Limb (tissue), 2 donors: ENCODE measurements around the gene NSMCE1.

Experiments
- DNase-seq, 2 donors: peaks; one replicate each; pipeline ENCODE4 v3.0.0-alpha.2; 2016; ENCODE audit errors: extremely low spot score in 2 of 2

The NSMCE1 gene

GRCh38 chr16:27268376-27269299 lies at the start of gene NSMCE1:
NSMCE1 (minus strand) TSS chr16:27268772; CDS start chr16:27257570, 11,202 bp downstream.
- peak; percentile 96 to 98 for DNase-seq

GRCh38 chr16:27317738-27318391 lies 49.3 kb upstream of the NSMCE1 start:
- DNase-seq, result no peak

DNA sequence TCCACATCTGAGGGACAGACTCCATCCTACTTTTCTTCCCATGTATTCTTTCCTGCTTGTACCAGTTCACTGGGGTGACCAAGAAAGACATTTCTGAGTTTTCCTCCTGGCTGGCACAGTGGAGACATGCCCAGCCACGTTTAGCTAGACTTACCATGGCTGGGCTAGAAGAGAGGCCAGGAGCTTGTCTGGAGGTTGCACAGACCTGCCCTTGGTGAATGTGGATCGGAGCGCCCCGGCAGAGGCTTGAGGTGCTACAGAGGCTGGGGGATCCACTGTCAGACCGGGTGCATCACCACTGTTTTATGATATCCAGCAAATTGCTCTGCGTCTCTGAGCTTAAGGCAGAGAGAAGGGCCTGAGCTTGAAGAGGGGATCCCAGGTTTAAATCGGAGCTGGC lies 48.7 kb upstream of the NSMCE1 start:
- no peak for DNase-seq

DNA sequence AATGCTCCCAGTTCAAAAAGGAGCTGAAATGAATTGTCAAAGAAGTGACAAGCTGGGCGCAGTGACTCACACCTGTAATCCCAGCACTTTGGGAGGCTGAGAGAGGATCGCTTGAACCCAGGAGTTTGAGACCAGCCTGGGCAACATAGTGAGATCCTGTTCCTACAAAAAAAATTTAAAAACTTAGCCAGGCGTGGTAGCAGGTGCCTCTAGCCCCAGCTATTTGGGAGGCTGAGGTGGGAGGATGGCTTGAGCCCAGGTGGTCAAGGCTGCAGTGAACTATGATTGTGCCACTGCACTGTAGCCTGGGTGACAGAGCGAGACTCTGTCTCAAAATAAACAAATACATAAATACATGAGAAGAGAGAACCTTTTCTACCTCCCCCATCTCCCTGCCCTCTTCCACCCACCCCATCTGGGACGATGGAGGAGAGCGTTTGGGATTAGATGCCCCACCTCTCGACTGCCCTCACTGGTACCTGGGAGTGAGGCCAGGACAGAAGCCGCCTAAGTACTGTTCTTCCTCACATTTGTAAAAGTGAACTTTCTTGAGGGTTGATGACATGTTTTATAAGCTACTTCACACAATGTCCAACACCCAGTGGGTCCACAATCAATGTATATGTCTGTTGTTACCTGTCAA lies 47.6 kb upstream of the NSMCE1 start:
- no peak for DNase-seq

GRCh38 chr16:27315333-27316037 lies 46.9 kb upstream of the NSMCE1 start:
- no peak for DNase-seq

DNA sequence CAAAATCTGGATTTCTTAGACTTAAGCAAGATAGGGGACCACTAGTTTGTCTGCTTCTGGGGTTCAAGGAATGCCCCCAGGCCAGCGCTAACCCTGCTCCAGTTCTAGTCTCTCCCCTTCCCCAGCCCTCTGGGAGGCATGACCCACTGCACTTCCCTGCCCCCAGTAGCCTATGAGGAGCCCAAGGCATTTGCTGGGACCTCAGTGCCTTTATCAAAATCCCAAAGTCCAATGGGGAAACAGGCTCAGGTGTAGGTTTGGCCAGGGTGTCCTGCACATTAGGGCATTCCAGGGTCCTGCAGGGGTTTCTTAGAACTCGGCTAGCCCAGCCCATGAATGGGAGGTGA lies 46.4 kb upstream of the NSMCE1 start:
- DNase-seq, result no peak

- peak; percentile 60 to 64 for DNase-seq
Measured at GRCh38 chr16:27314161-27314723, 45.7 kb upstream of the NSMCE1 start.

- DNase-seq, result peak; percentile 20 to 63
Measured at GRCh38 chr16:27313422-27314160, 45.0 kb upstream of the NSMCE1 start, which contains the start of gene IL4R. IL4R (plus strand) TSS chr16:27313974; CDS start chr16:27340204, 26,230 bp downstream.

GRCh38 chr16:27312580-27313421 lies 44.2 kb upstream of the NSMCE1 start:
- no peak for DNase-seq

DNA sequence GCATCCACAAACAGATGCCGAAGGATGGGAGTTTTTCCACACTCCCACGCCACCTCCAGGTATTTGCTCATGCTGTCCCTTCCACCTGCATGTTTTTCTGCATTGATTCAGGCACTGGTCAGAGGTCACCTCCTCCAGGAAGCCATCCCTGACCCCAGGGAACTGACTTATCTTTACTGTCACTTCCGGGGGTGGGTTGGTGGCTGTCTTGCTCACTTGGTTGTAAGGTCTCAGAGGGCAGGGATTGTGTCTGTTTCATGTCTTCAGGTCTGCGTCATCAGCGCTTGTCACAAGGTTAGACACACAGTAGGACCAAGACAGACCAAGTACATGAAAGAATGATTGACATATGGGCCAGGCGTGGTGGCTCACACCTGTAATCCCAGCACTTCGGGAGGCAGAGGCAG lies 43.3 kb upstream of the NSMCE1 start:
- no peak for DNase-seq

DNA sequence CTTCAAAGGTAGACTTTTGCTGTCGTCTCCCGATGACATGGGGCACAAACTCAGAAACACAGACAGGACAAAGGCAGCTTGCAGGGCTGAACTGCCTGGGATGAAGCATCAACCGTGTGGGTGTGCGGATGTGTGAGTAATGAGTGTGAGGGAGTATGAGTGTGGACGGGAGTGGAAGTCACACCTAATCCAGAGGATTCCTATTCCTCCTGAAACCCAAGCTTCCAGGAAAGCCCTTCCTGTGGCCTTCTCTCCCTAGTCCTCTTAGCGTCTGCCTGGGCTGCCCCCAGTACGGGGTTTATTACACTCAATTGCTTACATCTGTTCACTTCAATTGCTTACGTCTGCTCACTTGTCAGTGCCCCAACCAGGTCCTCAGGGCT lies 42.9 kb upstream of the NSMCE1 start:
- no peak for DNase-seq

- no peak for DNase-seq
Measured at GRCh38 chr16:27310576-27311447, 42.2 kb upstream of the NSMCE1 start.

GRCh38 chr16:27308792-27309191 lies 40.2 kb upstream of the NSMCE1 start:
- DNase-seq, result no peak

DNA sequence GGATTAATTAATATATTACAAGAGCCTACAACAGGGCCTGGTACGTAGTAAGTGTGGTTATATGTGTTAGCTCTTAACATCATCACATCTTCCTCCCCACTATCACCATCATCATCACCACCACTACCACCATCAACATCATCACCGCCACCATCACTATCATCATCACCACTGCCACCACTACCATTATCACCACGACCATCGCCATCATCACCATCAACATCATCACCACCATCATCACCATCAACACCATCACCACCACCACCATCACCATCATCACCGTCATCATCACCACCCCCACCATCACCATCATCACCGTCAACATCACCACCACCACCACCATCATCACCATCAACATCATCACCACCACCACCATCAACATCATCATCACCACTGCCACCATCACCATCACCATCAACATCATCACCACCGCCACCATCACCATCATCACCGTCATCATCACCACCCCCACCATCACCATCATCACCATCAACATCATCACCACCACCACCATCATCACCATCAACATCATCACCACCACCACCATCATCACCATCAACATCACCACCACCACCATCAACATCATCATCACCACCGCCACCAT lies 37.4 kb upstream of the NSMCE1 start:
- DNase-seq, result no peak

- DNase-seq, result no peak
Measured at GRCh38 chr16:27304881-27305745, 36.5 kb upstream of the NSMCE1 start.

- no peak for DNase-seq
Measured at GRCh38 chr16:27304102-27304501, 35.5 kb upstream of the NSMCE1 start.
